RKO (cell line): ENCODE data around the gene MAP3K8.

Experiments used
- DNase-seq: peaks from one replicate; pipeline ENCODE4 v3.0.0-alpha.2; 2016; ENCODE audit warnings: low spot score

MAP3K8 gene

GRCh38 chr10:30433730-30434272 lies at the start of gene MAP3K8:
Gene MAP3K8, plus strand, starts transcription at chr10:30434184. Its CDS starts 4,755 bp downstream, at chr10:30438939.
- DNase-seq, result peak; percentile 93

- DNase-seq, result peak; percentile 61
These were observed 49.2 kb upstream of the MAP3K8 start for GRCh38 chr10:30384701-30385201.

- DNase-seq, result no peak
These were observed 47.0 kb upstream of the MAP3K8 start for GRCh38 chr10:30386801-30387588.

- peak; percentile 24 for DNase-seq
These were observed 46.2 kb upstream of the MAP3K8 start for GRCh38 chr10:30387646-30388243.

- DNase-seq, result no peak
These were observed 44.4 kb upstream of the MAP3K8 start for GRCh38 chr10:30389543-30389942.

- DNase-seq, result no peak
These were observed 43.8 kb upstream of the MAP3K8 start for GRCh38 chr10:30390207-30390606.

GRCh38 chr10:30391266-30391665 lies 42.7 kb upstream of the MAP3K8 start:
- DNase-seq, result no peak

GRCh38 chr10:30392564-30392990 lies 41.4 kb upstream of the MAP3K8 start:
- peak; percentile 72 for DNase-seq

- no peak for DNase-seq
These were observed 37.7 kb upstream of the MAP3K8 start for GRCh38 chr10:30396293-30396692.

GRCh38 chr10:30396698-30397097 lies 37.3 kb upstream of the MAP3K8 start:
- DNase-seq, result no peak

- DNase-seq, result no peak
These were observed 35.8 kb upstream of the MAP3K8 start for GRCh38 chr10:30398193-30398592.

GRCh38 chr10:30398788-30399187 lies 35.2 kb upstream of the MAP3K8 start:
- no peak for DNase-seq

- no peak for DNase-seq
These were observed 30.5 kb upstream of the MAP3K8 start for GRCh38 chr10:30403494-30403893.

GRCh38 chr10:30404540-30404939 lies 29.4 kb upstream of the MAP3K8 start:
- DNase-seq, result no peak

- no peak for DNase-seq
These were observed 22.7 kb upstream of the MAP3K8 start for GRCh38 chr10:30411263-30411662.

GRCh38 chr10:30412901-30413300 lies 21.1 kb upstream of the MAP3K8 start:
- DNase-seq, result no peak

GRCh38 chr10:30413996-30414576 lies 19.9 kb upstream of the MAP3K8 start:
- DNase-seq, result peak; percentile 82

GRCh38 chr10:30415593-30415992 lies 18.4 kb upstream of the MAP3K8 start:
- no peak for DNase-seq

GRCh38 chr10:30417301-30417700 lies 16.7 kb upstream of the MAP3K8 start:
- no peak for DNase-seq

- no peak for DNase-seq
These were observed 13.7 kb upstream of the MAP3K8 start for GRCh38 chr10:30420266-30420665.

- no peak for DNase-seq
These were observed 13.2 kb upstream of the MAP3K8 start for GRCh38 chr10:30420766-30421165.

GRCh38 chr10:30422151-30422695 lies 11.8 kb upstream of the MAP3K8 start:
- no peak for DNase-seq
